HG03108 (cell line): ENCODE results near the gene PRR36.

Source experiments
- ATAC-seq: cut with Tn5 transposase; IDR thresholded peaks from one replicate; pipeline ENCODE4 v1.9.1; 2021; ENCODE audit warnings: moderate library complexity; ENCODE audit not compliant: unreplicated experiment

PRR36 gene

DNA sequence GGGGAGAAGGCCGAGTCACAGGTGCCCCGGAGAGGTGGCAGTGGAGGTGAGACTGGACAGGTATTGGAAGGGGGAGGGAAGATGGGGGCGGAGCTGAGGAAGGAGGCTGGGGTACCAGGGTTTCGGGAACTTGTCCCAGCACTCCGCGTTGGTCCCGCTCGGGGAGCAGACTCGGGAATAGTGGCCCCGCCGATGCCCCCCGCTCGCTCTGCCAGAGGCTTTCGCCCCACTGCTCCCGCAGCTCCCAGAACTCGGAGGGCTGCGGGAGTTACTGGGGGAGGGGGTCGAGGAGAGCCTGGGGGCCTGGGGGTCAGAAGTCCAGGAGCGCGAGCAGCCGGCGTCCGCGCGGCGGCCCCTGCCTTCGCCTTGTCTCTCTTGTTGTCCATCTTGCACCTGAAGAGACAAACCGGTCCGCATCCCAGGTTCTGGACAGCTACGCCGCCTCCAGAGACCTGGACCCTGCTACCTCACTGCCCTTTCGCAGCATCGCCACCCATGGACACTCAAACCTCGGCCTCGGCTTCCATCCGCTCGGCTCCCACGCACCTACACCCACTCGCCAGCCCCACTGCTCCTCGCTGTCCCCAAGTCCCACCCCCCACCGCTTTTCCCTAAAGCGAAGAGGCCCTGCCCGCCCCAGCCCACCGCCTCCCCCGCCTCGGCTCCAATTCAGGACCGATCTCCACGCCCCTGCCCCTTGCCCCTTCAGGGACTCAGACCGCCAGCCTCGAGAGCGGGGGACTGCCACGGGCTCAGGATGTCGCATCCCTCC lies 700 bp downstream of the PRR36 start:
- ATAC-seq = no peak

DNA sequence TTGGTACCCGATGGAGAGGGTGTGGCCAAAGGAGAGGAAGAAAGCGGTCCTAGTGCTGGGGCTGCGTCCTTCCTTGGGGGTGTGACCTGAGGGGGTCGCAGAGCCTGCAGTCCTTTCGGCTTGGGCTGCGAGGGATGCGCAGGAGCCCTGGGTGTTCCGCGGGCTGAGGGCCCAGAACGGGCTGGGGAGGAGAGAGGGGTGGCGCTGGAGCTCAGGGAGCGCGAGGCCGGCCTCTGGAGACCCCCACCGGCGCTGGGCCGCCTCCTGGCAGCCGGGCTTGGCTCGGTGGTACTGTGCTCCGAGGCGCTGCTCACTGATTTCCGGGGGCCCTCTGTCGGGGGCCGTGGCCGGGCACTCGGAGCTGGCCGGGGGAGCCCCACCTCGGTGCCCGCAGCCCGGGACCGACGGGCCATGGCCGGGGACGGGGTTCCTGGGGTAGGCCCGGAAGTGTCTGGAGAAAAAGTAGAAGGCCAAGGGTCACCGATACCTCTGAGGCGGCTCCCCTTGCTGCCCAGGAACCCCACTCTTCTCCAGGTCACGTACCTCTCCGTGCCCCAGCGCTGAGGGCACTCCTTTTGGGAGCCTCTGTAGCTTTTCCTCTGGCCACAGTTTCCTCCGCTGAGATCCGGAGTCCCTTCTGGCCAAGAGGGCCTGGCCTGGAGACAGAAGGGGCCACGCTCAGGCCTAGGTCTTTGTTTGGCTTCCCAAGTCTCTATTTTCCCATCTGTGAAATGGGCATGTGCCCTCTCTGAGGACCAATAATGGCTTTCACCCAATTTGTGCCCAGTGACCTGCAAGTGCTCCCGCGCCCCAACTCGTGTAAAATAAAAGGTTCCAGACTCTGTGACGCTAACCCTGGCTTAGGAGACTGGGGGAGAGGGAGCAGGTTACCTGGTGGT lies 1.6 kb downstream of the PRR36 start:
- ATAC-seq = no peak

DNA sequence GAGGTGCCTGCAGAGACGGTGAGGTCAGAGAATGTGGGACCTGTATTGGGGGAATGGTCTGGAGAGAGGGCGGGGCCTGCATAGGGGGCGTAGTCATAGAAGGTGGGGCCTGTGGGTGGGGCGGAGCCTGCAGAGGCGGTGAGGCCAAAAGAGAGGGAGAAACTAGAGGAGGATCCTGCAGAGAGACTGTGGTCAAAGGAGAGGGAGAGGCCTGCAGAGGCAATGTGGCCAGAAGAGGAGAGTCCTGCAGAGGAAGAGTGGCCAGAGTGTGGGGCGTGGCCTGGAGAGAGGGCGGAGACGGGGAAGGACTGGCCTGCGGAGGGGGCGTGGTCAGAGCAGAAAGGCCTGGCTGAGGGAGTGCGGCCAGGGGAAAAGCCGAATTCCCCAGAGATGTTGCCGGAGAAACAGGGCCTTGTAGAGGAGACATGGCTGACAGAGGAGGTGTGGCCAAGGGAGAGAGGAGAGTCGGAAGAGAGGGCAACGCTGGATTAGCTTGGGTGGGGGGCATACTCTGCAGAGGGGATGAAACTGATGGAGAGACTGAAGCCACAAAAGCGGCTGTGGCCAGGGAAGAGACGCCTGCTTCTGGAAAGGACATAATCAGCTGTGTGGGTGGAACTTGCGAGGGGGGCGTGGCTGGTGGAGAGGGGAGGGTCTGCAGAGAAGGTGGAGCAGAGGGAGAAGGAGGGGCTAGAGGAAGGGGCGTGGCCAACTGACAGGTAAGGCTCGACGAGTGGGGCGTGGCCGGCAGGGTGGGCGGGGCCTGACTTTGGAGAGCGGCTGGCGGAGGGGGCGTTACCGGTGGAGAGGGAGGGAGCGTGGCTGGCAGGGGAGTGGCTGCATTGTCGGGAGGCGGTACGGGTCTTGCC lies 2.5 kb downstream of the PRR36 start:
- no peak for ATAC-seq

DNA sequence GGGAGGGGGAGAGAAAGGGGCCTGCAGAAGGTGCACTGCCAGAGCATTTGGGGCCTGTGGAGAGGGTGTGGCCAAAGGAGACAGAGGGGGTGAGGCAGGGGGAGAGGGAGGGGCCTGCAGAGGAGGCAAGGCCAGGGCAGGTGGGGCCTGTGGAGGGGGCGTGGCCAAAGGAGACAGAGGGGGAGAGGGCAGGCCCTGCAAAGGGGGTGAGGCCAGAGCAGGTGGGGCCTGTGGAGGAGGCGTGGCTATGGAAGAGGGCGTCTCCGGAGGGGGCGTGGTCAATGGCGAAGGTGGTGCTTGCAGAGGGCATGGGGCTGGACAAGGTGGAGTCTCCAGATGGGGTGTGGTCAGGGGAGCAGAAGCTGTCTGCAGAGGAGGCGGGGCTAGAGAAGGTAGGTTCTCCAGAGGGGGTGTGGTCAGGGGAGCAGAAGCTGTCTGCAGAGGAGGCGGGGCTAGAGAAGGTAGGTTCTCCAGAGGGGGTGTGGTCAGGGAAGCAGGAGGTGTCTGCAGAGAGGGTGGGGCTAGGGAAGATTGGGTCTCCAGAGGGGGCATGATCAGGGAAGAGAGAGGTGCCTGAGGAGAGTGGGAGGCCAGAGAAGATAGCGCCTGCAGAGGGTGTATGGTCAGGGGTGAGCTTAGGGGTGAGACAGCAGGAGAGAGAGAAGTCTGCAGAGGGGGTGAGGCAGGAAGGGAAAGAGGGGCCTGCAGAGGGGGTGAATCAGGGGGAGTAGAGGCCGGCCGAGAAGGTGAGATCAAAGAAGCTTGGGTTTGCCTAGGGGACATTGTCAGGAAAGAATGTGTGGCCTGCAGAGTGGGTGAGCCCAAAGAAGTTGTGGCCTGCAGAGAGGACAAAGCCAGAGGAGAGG lies 3.4 kb downstream of the PRR36 start:
- ATAC-seq = no peak

DNA sequence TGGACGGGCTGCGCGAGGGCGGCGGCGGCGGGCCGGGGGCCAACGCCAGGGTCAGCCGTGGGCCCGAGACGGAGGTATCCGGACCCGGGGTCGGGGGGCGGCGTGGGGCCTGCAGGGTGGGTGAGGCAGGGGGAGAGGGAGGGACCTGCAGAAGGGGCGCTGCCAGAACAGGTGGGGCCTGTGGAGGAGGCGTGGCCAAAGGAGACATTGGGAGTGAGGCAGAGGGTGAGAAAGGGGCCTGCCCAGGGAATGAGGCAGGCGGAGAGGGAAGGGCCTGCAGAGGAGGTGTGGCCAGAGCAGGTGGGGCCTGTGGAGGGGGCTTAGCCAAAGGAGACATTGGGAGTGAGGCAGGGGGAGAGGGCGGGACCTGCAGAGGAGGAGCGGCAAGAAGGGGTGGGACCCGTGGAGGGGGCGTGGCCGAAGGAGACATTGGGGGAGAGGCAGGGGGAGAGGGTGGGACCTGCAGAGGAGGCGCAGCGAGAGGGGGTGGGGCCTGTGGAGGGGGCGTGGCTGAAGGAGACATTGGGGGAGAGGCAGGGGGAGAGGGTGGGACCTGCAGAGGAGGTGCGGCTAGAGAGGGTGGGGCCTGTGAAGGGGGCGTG lies 4.2 kb downstream of the PRR36 start:
- ATAC-seq = no peak

DNA sequence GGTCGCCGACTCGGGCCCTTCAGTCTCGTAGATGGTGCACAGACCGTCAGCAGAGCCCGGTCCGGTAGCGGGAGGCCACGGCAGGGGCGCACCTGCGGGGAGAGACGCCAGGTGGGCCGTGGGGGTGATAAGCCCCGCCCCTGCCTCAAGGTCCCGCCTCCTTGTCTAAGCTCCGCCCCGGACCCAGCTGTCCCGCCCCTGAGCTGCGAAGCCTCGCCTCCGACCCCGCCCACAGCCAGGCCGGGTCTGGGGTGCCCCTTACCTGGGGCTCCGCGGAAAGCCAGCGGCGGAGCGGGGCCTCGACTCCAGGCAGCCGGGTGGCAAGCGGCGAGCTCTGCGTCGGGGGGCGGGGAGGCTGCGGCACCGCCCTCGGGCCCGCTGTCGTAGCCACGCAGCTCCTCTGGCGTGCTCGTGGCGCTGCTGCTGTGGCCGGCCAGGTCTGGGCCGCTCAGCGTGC lies 4.7 kb downstream of the PRR36 start:
- peak; percentile 28 for ATAC-seq

DNA sequence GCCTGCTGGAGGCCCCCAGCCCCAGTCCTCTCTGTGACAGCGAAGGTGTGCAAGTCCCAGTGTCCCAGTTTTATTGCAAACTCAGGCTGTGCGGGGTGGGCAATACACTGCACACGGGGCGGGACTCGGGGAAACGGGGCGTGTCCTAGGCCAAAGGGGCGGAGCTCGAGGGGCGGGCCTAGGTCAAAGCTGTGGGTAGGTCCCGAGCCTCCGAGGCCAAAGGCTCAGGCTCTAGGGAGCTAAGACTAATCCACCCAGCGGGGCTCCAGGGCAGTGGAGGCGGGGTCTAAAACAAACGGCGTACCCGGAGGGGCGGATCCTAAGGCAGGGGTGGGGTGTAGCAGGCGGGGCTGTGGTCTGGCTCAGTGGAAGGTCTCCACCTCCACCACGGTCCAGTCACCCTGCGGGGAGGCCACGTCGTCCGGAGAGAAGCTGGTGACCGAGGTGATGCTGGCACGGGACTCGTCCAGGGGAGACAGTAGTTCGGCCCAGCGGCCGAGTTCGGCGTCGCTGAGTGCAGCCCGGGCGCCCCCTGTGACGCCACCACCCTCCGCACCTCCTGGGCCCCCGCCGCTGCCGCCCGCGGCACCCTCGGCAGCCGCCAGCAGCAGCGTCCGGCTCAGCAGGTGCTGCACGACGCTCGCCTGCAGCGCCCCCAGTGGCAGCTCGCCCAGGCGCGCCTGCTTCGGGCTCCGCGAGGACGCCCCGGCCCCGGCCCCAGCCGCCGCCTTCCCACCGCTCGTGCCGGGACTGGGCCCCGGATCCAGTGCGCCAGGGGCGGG lies 5.3 kb downstream of the PRR36 start:
- ATAC-seq = peak; percentile 57

DNA sequence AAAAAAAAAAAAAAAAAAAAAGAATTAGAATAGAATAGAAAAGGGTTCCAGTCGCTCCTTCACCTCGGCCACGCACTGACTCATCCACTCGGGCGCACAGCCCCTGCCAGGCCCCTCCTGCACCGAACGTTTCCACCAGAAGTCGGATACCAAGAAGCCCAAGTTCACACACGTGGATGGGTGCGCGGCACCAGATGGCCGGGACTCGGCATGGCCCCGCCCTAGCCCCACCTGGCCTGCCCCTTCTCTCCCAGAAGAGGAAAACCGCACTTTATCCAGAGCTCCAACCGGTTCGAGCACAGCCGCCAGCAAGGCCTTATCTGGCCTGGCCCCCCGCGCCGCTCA lies 5.9 kb downstream of the PRR36 start:
- ATAC-seq = no peak

DNA sequence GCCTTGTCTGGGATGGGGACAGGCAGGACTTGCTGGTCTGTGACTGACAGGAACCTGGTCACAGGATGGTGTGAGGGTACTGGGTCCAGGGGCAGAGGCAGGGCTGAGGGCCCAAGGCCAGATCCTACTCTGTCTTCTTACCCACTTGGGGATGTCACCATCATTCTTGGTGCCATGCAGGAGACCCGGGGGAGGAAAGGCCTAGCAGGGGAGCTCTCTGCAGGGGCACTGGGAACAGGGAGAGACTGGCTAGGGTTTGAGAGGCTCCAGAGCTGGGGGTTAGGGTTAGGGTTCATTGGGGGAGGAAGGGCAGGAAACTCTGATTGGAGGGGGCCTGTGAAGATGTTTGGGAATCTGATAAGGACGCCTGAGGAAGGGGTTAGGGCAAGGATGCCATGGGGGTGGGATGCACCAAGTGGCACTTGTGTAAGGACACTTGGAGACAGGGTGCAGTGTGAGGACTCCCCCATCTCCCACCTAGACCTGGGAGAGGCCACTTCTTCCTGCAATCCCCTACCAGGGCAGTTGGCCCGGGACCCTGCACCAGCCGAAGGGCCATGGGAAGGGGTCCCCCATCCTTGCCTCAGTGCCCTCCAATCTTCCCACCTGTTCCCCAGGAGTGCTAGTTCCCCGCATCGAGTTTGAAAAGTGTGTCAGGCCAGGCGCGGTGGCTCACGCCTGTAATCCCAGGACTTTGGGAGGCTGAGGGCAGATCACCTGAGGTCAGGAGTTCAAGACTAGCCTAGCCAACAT lies 6.9 kb downstream of the PRR36 start:
- no peak for ATAC-seq

DNA sequence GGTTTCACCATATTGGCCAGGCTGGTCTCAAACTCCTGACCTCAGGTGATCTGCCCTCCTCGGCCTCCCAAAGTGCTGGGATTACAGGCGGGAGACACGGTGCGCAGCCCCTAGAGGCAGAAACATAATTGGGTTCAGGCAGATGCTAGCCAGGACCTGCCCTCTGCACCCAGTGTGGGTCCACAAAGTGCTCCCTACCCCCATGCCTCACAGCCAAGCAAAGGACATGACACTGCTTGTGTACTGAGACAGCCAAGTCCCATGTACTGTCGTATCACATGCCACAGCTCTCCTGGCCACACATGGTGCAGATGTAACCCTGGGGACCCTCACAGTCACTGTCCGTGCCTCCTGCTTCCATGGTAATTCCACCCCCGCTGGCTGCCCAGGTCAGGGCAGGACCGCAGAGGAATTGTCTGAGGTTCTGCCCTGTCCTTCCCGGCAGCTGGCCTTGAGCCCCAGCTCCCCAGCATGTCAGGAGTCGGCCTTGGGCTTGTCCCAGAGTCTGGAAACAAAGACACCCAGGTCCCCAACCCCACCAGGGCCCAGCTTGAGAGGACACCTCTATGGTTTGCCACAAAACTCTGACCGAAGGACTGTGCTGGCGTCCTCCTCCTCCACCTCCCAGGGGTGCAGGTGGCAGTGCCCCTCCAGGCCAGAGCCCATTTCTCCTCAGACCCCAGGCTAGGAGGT lies 7.6 kb downstream of the PRR36 start:
- ATAC-seq = no peak

DNA sequence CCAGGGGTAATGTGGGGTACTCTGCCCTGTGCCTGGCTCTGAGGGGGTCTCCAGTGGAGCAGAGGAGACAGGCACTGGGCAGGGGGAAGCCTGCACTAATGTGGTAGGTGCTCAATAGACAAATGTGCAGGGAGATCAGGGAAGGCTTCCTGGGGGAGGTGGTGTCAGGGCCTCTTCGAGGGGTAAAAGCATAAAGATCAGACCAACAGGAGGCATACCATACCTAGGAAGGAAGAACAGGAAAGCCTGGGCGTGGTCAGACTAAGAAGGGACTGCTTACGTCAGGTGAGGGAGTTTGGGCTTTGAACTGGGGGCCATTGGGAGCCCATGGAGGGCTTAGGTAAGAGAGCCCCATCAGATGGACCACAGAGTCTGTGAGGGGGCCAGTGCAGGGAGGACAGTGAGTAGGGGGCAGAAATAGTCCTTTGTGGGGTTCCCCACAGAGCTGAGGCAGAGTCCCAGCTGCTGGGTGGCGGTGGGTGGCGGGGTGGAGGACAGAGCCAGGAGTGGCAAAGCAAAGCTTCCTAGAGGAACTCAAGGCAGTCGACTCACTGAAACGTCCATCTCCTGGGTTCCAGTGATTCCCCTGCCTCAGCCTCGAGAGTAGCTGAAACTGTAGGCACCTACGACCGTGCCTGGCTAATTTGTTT lies 8.8 kb downstream of the PRR36 start:
- ATAC-seq = no peak

DNA sequence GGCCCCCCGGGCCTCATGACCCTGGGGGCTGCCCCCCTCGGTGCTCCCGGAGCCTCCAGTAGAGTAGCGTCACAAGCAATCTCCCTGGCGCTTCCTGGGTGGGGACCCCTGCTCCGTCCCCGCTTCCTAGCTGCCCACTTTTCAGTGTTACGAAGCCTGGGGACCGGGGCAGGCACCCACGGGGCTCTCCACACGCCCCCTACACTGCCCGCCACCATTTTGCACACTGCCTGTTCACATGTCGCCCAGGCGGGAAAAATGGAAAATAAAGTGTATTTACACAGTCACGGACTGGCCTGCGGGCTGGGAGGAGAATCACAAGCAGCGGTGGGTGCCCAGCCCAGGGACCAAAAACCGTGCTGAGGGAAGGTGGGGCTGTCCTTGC lies 9.5 kb downstream of the PRR36 start:
- ATAC-seq = no peak

DNA sequence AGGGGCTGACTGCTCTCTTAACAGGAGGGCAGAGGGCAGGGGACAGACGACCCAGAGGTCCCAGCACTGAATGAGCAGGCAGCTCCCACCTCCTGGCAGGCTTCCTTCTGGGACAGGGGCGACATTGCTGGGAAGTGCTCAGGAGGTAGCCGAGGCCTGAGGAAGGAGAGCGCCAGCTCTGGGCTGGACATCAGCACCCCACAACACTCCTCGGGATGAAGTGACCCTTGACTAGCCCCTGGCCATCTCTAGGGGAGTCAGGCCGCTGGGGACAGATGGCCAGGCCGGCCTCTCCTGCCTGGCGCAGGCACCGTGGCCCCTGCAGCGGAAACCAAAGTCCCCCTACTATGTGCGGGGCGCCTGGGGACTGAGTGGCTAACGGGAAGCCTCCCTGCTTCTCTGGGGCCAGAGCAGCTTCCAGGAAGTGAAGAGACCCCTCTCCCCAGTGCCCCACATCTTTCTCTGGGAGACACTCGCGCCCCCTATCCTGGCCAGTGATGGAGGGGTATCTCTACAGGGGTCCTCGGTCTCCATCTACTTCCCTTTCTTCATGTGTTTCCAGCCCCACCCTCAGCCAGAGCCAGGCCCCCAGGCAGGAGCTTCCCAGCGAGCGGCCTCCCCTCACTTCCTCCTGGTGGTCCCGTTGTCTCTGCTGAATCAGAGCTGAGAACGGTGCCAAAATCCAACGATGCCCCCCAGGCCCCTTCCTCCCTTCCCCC lies 10.1 kb downstream of the PRR36 start:
- ATAC-seq = no peak

DNA sequence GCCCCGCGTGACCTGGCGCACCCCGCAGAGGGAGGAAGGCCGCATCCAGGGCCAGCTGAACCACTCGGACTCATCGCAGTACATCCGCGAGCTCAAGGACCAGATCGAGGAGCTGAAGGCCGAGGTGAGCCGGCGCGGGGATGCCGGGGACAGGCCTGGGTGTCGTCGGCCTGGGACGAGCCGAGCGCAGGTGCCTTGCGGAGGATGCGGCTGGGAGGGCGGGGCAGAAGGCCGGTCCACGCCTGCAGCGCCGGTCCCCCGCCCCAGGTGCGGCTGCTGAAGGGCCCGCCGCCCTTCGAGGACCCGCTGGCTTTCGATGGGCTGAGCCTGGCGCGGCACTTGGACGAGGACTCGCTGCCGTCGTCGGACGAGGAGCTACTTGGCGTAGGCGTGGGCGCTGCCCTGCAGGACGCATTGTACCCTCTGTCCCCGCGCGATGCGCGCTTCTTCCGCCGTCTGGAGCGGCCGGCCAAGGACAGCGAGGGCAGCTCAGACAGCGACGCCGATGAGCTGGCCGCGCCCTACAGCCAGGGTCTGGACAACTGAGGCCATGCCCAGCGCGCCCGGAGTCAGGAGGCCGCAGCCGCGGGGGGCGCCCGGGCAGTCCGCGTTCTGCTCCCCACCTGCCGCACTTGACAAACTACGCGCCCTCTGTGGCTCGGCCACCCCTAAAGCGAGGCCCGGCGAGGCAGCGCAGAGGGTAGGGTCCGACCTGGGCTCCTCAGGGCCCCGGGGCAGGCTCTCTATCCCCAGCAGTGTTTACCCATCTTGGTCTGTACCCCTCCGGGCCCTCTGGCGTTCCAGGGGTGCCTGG lies 10.8 kb downstream of the PRR36 start:
- ATAC-seq = no peak

DNA sequence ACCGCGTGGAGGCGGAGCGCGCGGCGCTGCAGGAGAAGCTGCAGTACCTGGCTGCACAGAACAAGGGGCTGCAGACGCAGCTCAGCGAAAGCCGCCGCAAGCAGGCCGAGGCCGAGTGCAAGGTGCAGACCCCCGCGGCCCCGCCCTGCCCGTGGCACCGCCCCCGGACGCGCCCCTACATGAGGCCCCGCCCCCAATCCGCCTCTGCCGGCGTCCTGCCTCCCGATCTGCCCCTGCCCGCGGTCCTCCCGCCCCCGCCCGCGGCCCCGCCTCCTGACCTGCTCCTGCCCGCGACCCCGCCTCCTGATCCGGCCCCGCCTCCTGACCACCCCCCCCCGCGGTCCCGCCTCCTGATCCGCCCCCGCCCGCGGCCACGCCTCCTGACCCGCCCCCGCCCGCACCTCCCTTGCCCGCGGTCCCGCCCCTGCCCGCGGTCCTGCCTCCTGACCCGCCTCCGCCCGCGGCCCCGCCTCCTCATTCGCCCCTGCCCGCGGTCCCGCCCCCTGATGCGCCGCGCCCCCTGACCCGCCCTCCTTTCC lies 11.7 kb downstream of the PRR36 start:
- ATAC-seq = no peak
